Activated CD8-positive, alpha-beta memory T cell treated with anti-CD3 and anti-CD28 coated beads, Interleukin-2, amount 50 U/mL, for 24 hours (primary cell): ENCODE data around the gene ZNF329.
"Not testable (repeated sequence)": the region's sequence is repeated elsewhere in the genome, so short reads cannot be mapped to it uniquely, and the experiment has no call there.

Experiments
- DNase-seq: peaks from one replicate; pipeline ENCODE4 v3.0.0-alpha.2; 2020; ENCODE audit errors: extremely low read depth

Gene ZNF329

DNA sequence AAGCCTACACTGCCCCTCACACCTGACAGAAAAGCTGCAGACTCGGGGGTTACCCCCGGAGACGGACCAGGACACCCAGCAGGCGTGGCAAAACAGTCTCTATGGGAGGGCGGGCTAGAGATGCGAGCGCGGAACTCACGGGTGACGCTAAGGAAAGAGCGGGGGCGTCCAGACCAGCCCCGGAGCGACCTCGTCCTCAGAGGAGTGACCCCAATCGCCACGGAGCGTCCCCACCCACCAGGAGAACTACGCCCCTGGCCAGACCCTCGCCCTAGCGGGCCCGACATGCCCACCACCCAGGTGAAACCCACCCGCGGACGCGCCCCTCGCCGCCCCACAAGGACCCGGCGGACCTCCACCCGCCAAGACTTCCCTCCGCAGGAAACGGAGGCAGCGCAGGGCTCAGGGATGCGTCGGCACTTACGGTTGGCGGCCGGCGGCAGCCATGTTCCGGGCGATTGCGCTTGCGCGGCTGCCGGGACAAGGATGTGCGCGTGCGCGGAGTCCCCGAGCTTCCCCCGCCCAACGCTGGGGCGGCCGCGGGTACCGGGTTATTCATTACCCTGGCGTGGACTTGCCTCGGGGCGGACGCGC lies at the start of gene ZNF329:
TSS of gene ZNF329 (minus strand) at position 462 of the 594 bp plus-strand sequence. CDS start 21,286 bp downstream, outside the sequence.
- peak; percentile 87 for DNase-seq

DNA sequence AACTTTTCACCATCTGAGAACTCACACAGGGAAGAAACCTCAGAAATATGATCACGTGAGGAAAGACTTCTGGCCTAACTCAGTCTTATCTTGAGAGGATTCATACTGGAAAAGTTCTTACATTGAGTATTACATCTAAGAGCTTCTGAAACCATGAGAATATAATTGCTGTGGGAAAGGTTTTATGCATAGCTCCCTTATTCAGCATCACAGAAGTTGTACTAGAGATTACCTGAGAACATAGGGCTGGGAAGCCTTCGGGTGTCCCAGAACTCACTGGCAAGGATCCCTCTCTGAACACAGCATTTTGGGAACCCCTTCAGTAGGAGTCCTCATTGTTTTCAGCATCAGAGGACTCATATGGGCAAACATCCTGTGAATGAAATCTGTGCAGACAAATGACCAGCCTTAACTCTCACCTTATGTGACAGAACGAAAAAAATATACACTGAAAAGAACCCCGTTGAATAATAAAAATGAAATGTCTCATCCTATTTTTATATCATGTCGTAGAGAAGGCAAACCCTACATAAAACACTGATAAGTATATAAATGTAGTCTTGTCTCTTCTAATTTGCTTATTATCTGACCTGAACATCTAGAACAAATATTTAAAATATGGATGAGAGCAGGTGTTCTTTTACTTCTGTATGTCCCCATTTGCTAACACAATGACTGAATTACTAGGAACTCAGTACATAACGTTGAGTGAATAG lies 46.5 kb upstream of the ZNF329 start:
- no peak for DNase-seq

DNA sequence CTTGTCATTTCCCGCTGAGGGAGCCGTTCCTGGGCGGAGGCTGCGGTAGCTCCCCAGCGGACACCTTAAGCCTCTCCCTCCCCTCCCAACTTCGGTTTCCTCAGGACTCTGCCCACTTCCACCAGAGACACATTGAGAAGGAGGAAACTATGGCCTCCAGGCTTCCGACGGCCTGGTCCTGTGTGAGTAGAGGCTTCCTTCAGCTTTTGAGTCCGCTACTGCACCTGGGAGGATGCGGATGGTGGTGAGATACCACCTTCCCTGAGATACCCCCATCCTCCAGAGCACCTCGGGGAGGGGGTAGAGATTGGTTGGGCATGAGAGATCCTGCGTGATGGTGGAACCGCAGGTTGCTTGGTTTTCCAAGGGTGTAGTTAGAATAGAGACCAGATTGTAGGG lies 33.2 kb upstream of the ZNF329 start:
- DNase-seq: no peak

DNA sequence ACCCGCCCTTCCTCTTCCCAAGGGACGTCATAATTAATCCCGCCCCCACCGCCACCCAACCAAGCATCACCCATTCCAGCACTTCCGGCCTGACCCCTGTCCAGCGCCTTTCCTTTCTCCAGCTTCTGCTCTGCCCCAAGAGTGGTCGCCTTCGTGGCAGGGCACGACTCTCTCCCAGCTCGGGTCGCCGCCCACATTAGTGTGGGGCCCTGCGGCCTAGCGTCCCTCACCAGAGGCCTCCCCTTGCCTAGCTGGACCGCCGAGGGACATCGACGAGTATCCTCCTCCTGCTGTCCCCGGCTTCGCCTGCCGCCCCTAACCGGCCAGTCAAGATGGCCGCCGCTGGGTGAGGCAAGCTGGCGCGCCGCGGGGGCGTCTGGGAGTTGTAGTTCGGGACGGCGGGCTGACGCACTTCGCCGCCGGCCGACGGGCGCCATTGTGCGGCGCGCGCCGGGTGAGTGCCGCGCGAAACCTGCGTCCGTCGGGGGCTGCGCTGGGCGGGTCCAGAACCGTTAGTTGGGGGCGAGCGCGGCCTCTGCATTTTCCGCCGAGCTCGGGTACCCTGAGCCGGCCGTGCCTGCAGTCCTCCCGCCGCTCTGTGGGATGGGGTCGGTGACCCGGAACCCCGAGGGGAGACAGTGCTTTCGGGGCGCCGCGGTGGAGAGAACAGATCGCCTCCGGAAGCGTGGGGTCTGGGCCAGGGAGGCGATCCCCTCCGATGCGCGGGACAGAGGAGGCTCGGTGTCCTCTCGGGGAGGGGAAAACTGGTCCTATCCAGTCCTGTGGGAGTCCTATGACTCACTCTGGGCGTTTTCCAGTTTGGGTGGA lies 32.6 kb upstream of the ZNF329 start, which contains the start of gene ZNF274:
TSS of gene ZNF274 (plus strand) at position 73 of the 828 bp plus-strand sequence. CDS start 905 bp downstream, outside the sequence.
- peak; percentile 71 for DNase-seq

DNA sequence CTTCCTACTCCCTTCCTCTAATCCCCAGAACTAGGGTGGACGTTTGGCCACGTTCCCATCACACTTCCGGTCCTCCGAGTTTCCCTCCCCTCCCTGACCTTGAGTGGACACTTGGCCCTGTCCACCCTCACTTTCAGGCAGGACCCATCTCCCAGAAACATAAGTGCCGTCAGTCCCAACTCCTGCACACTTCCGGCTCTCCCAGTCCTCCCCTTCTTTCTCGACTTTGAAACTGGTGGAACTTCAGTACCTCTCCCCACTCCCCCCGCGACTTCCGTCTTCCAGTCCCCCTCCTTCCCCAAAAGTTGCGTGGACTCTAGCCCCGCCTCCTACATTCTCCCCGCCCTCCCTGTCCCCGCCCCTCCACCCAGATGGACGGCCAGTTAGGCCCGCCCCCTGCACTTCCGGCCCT lies 32.0 kb upstream of the ZNF329 start:
- DNase-seq: no peak

DNA sequence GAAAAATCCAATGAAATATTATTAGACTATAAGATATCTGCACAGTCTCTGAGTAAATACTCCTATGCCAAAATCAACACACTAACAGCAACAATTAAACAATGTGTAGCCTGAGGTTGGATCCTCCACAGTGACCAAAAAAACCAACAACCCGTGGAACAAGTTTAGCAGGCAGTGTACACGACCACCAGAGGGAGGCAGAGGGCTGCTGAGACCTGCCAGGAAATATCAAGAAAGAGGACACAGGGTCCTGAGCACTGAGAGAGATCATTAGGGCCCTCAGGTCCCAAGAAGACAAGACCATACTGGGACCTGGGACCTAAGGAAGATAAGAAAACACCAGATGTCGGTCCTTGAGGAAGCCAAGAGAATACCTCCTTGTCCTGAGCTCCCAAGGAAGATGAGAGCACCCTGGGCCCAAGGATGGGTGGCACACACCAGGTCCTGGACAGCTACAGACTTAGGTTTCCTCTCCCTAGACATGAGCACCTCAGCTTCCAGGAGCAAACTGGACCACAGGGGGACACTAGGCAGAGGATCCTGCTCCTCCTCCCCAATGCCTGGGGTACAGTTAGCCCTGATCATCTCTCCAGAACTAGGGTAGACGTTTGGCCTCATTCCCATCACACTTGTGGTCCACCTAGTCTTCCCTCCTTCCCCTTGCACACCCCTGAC lies 31.4 kb upstream of the ZNF329 start:
- DNase-seq: no peak

DNA sequence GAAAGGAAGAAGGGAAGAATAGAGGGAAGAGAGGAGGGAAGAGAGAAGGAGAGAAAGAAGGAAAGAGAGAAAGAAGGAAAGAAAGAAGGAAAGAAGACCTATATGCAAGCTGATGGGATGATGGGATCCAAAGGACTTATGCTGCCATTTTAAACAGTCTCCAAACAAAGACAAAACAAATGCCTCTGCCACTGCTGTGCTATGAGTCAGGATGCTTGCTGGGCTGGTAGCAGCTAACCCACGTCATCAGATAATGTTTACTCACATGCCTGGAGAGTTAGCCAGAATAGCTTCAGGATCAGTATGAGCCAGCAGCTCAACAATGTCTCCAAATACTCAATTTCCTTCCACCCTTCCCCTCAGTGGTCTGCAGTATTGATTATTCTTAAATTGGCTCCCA lies 20.3 kb upstream of the ZNF329 start:
- no peak for DNase-seq

DNA sequence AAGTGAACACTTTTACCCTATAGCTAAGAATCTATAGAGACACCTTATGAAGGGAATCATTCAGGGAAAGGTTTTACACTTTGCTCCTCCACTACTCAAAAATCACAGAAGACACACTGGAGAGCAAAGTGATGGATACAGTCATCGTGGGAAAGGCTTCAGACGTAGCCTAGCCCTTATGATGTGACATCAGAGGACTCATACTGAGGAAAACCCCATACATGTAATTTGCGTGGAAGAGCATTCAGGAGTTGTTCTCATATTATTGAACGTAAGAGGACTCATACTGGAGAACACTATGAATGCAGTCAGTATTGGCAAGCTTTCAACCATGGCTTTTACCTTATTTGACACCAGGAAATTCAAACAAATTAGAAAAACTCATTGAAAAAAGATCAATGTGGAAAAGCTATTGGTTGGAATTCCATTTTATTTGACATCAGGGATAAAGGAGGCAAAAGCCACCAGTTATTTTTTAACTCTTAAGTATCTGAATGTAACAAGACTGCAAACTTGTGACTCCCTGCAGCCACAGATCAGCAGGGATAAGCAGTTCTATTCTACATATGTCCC lies 16.2 kb upstream of the ZNF329 start:
- DNase-seq: no peak

DNA sequence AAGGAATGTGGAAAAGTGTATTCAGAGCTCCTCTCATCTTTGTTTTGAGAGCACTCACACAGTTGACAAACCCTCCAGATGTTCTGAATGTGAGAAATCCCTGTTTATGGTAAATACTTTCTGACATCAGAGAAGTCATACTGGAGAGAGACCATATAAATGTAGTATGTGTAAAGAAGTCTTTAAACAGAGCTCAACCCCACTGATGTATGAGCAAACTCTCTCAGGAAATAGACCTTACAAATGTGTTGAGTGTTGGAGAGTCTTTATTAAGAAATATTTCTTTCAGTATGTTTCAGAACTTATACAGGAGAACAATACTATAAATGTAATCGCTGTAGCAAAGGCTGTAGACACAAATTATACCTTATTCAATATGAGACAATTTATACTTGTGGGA lies 15.7 kb upstream of the ZNF329 start:
- DNase-seq: no peak

DNA sequence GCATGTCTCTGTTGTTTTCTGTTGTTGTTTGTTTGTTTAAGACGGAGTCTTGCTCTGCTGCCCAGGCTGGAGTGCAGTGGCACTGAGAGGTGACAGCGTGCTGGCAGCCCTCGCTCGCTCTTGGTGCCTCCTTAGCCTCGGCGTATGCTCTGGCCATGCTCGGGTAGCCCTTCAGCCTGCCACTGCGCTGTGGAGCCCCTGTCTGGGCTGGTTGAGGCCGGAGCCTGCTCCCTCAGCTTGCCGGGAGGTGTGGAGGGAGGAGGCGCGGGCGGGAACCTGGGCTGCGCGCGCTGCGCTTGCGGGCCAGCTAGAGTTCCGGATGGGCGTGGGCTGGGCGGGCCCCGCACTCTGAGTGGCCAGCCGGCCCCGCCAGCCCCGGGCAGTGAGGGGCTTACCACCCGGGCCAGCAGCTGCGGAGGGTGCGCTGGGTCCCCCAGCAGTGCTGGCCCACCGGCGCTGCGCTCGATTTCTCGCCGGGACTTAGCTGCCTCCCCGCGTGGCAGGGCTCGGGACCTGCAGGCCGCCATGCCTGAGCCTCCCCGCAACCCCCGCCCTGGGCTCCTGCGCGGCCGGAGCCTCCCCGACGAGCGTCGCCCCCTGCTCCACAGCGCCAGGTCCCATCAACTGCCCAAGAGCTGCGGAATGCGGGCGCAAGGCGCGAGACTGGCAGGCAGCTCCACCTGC lies 6.6 kb upstream of the ZNF329 start:
- DNase-seq: no peak

DNA sequence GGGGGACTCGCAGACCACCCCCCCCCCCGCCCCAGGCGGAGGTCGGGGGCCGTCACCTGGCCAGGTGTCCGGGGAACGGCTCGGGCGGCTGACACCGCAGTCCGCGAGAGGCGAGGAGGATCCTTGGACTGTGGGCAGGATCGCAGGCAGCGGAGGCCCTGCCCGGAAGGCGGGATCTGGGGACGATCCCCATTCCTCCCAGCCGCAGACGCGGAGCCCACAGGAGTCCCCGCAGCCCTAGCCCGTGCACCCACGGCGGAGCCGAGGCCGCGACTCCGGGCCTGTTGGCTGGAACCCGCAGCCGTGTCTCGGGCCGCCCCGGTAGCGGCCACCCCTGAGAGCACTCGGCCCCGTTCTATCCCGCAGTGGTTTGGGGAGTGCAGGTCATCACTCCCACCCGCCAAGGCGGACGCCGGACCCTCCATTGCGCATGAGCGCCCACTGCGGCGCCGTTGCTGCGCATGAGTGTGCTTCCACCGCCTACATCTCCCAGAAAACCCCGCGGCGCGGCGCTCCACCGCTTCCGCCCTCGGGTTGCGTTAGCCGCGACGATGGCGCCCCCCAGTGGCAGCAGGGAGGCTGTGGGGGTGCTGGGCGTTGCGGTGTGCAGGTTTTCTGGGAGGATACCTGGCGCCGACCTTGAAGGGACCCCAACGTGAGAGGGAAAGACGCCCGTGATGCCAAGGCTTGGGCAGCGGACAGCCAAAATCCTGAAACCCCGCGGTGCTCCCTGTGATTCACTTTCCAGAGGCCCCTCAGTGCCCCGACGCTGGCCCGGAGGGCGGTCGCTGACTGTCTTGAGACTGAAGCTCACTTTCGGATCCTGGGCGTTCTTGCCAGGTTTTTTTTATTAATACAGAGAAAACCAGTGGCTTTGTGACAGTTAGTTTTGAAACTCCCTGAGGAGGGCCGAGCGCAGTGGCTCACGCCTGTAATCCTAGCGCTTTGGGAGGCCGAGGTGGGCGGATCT lies 4.4 kb upstream of the ZNF329 start:
- peak; percentile 90 for DNase-seq

DNA sequence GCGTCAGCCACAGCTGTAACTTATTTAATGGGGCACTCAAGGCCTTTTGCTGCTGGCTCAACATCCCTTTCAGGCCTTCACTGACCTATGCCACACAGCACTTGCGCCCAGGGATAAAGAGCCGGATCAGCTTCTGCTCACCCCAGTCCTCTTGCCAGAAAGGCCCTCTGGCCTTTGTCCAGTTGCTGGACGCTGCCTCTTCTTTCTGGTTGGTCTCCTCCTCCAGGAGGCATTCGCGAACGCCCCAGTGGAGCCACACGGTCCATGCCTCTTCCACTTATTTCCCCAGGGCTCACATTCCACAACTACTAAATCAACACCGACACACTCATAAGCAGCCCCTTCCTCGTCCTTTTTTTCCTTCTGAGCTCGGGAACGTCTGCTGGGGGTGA lies 3.7 kb upstream of the ZNF329 start:
- no peak for DNase-seq

DNA sequence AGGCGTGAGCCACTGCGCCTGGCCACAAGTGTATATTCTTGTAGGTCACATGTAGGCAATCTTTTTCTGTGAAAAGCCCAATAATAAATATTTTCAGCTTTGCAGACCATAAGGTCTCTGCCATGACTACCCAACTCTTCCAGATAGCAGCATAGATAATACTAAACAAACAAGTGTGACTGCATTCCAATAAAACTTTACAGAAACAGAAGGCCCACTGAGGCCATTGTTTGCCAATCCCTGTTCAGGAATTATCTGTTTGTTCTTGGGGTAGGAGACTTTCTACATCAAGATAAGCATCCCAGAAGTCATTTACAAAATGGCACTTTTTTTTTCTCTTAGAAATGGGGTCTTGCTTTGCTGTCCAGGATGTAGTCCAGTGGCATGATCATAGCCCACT lies 2.8 kb upstream of the ZNF329 start:
- no peak for DNase-seq

DNA sequence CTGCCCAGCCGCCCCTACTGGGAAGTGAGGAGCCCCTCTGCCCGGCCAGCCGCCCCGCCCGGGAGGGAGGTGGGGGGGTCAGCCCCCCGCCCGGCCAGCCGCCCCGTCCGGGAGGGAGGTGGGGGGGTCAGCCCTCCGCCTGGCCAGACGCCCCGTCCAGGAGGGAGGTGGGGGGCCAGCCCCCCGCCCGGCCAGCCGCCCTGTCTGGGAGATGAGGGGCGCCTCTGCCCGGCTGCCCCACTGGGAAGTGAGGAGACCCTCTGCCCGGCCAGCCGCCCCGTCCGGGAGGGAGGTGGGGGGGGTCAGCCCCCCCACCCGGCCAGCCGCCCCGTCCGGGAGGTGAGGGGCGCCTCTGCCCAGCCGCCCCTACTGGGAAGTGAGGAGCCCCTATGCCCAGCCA lies 3.1 kb downstream of the ZNF329 start:
- not testable (repeated sequence) for DNase-seq

DNA sequence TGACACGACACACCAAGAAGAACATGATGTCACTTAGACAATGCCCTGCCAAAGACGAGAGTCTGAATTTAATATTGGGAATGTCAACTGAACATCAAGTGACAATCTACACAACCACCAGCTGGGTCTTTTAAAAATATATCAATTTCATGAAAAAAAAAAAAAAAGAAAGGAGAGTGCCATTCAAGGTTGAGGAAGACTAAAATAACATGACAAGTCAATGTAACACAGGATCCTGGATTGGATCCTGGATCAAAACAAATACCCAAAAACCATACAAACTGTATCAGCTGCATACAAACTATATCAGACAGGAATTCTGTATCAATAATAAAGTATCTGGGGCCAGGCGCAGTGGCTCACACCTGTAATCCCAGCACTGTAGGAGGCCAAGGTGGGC lies 4.7 kb downstream of the ZNF329 start:
- DNase-seq: no peak

DNA sequence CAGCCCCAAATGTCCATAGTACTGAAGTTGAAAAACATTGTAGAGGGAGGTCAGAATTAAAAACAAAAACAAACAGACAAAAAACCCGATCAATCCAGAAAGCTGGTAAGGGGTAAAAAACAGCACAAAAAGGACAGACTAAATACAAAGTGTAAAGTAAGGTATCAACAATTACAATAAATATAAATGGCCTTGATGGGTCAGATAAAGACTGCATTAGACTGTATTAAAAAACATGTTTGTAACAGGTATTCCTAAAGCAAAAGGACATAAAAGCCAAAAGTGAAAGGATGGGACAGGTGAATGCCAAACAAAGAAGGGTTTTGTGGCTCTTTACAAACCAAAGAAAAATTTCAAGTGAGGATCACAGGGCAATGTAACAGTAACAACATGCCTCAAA lies 16.3 kb downstream of the ZNF329 start:
- DNase-seq: no peak

DNA sequence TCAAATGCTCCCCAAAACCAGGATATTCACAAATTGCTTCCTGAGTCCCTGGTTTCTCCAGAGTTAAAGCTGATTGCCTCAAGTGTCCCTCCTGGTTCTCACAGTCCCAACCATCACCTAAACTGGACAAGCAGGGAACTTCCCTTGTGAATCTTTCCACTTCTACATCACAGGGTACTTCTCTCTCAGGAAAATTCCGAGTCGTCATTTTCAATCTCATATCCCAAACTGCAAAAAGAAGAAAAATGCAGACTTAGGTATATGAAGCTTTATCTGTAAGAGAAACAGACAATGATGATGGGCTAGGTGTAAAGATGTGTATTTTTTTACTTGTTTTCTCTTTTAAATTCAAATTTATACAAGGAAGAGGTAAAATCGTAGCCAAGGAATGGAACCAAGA lies 21.3 kb downstream of the ZNF329 start:
- DNase-seq: no peak

DNA sequence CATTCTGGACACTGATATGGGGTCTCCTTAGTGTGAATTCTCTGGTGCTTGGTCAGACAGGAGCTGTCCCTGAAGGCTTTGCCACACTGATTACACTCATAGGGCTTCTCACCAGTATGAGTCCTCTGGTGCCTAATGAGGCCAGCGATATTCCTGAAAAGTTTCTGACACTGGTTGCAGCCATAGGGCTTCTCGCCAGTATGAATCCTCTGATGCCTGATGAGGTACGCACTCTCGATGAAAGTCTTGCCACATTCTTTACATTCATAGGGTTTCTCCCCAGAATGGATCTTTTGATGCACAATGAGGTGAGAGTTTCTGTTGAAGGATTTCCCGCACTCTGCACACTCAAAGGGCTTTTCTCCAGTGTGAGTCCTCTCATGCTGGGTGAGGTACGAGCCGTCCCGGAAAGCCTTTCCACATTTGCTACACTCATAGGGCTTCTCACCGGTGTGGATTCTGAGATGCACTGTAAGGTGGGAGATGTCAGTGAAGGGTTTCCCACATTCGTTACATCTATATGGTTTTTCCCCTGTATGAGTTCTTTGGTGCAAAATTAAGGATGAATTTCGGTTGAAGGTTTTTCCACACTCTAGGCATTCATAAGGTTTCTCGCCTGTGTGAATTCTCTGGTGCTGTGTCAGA lies 22.4 kb downstream of the ZNF329 start:
- no peak for DNase-seq

DNA sequence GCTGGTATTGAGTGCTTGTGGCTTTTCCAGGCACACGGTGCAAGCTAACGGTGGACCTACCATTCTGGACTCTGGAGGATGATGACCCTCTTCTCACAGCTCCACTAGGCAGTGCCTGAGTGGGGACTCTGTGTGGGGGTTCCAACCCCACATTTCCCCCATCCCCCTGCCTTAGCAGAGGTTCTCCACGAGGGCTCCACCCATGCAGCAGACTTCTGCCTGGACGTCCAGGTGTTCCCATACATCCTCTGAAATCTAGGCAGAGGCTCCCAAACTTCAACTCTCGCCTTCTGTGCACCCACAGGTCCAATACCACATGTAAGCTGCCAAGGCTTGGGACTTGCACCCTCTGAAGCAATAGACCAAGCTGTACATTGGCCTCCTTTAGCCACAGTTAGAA lies 27.2 kb downstream of the ZNF329 start:
- no peak for DNase-seq
